Posterior vena cava (tissue), 2 donors: ENCODE data around the gene RAD51D. TPM values are rescaled to one million over a fixed set of nuclear protein-coding genes. Genes with fewer than 3 reads are reported as not detected.
"Not testable (repeated sequence)": the region's sequence is repeated elsewhere in the genome, so short reads cannot be mapped to it uniquely, and the experiment has no call there.

Experiments
- DNase-seq: peaks from one replicate; pipeline ENCODE4 v3.0.0-alpha.2; 2020; ENCODE audit warnings: low spot score
- intact Hi-C, 2 donors: fragments of 100-400 bp; cut with DNase I; formaldehyde crosslinking; loops; one replicate each; pipeline versions ENCODE4 v1.14.1 to v1.14.2; 2022 to 2023
- total RNA-seq, 2 donors: library from RNA; stranded (reverse); fragmentation: NEBNext Ultra II Directional; extraction: Animal tissue kit (Norgen Biotek cat#: 25700); gene quantifications; one replicate each; pipeline ENCODE4 v1.2.1, GENCODE V29; 2021
- donor health status: DM: yes; HTN: yes; CAD: no.
- donor health status: DM: yes; HTN: yes; CAD: no.

The RAD51D gene
- total RNA-seq, 2 donors from 2014 or later, result 10.5 to 10.8 TPM

- DNase-seq, result peak; percentile 64
- intact Hi-C loops, result no loop called here
These were observed 27.8 kb upstream of the RAD51D start, which contains the start of gene UNC45B for GRCh38 chr17:35147375-35147905. UNC45B (plus strand) TSS chr17:35147817; CDS start chr17:35148264, 447 bp downstream.

GRCh38 chr17:35146214-35146833, 26.7 kb upstream of the RAD51D start:
- DNase-seq, result peak; percentile 19
- intact Hi-C loops, result no loop called here

- intact Hi-C loops, result no loop called here
These were observed 25.2 kb upstream of the RAD51D start for GRCh38 chr17:35144840-35145239.

GRCh38 chr17:35142467-35142796, 22.8 kb upstream of the RAD51D start:
- intact Hi-C loops, result no loop called here
- no peak for DNase-seq

More at GRCh38 chr17:35144840-35145239, 25.2 kb upstream of the RAD51D start:
- no peak for DNase-seq

GRCh38 chr17:35141681-35142466, 22.2 kb upstream of the RAD51D start, which contains the start of gene NLE1:
NLE1 (minus strand) TSS chr17:35142303; CDS start chr17:35142275, 28 bp downstream.
- intact Hi-C loops, result no loop called here
- peak; percentile 94 for DNase-seq

GRCh38 chr17:35138218-35138617, 18.6 kb upstream of the RAD51D start:
- no peak for DNase-seq
- intact Hi-C loops, result no loop called here

- peak; percentile 73 for DNase-seq
- intact Hi-C loops, result loop anchor here in 1 of 2 donors (1.0 kb wide), 1 partner anchor 30 kb away; no protein-coding TSS in a partner anchor
These were observed 15.7 kb upstream of the RAD51D start for GRCh38 chr17:35135322-35135721.

GRCh38 chr17:35132816-35133550, 13.3 kb upstream of the RAD51D start:
- intact Hi-C loops, result no loop called here
- DNase-seq, result peak; percentile 69

GRCh38 chr17:35132099-35132498, 12.4 kb upstream of the RAD51D start:
- intact Hi-C loops, result no loop called here
- DNase-seq, result peak; percentile 42

- DNase-seq, result peak; percentile 62
- intact Hi-C loops, result no loop called here
These were observed 10.7 kb upstream of the RAD51D start for GRCh38 chr17:35130392-35130791.

GRCh38 chr17:35129973-35130351, 10.3 kb upstream of the RAD51D start:
- intact Hi-C loops, result loop anchor here in 1 of 2 donors (10.0 kb wide), 1 partner anchor 595 kb away; no protein-coding TSS in a partner anchor

GRCh38 chr17:35129154-35129972, 9.7 kb upstream of the RAD51D start:
- peak; percentile 58 for DNase-seq
- intact Hi-C loops, result loop anchor here in 1 of 2 donors (10.0 kb wide), 1 partner anchor 595 kb away; no protein-coding TSS in a partner anchor

More at GRCh38 chr17:35129973-35130351, 10.3 kb upstream of the RAD51D start:
- no peak for DNase-seq

- DNase-seq, result peak; percentile 81
- intact Hi-C loops, result loop anchor here in 1 of 2 donors (10.0 kb wide), 1 partner anchor 593 kb away; no protein-coding TSS in a partner anchor
These were observed 8.3 kb upstream of the RAD51D start for GRCh38 chr17:35127751-35128514.

- DNase-seq, result peak; percentile 41
- intact Hi-C loops, result loop anchor here in 1 of 2 donors (10.0 kb wide), 1 partner anchor 587 kb away; no protein-coding TSS in a partner anchor
These were observed 1.7 kb upstream of the RAD51D start, which contains the start of gene FNDC8 for GRCh38 chr17:35121315-35121714. FNDC8 (plus strand) TSS chr17:35121615; CDS start chr17:35121694, 79 bp downstream.

GRCh38 chr17:35117984-35118383, 1.7 kb downstream of the RAD51D start:
- DNase-seq, result peak; percentile 15
- intact Hi-C loops, result loop anchor here in 1 of 2 donors (10.0 kb wide), 2 partner anchors 123 to 693 kb away; no protein-coding TSS in a partner anchor

GRCh38 chr17:35116845-35117244, 2.8 kb downstream of the RAD51D start:
- peak; percentile 49 for DNase-seq
- intact Hi-C loops, result loop anchor here in 1 of 2 donors (10.0 kb wide), 2 partner anchors 122 to 692 kb away; no protein-coding TSS in a partner anchor

- intact Hi-C loops, result loop anchor here in 1 of 2 donors (10.0 kb wide), 2 partner anchors 116 to 686 kb away; no protein-coding TSS in a partner anchor
- not testable (repeated sequence) for DNase-seq
These were observed 8.9 kb downstream of the RAD51D start for GRCh38 chr17:35110791-35111190.
